Measurements from ENCODE around the gene PCYT1B.
"Not testable (repeated sequence)": the region's sequence is repeated elsewhere in the genome, so short reads cannot be mapped to it uniquely, and the experiment has no call there.

The PCYT1B gene

GRCh38 chrX:24646006-24646405 is 1.1 kb downstream of the PCYT1B start:
- no peak for DNase-seq (ENCODE audit: low spot score)

- no peak for DNase-seq (ENCODE audit: low spot score)
Observed at GRCh38 chrX:24643116-24643515, 4.0 kb downstream of the PCYT1B start.

- no peak for DNase-seq (ENCODE audit: low spot score)
Observed at GRCh38 chrX:24629701-24630100, 17.4 kb downstream of the PCYT1B start.

GRCh38 chrX:24619647-24620046 is 27.5 kb downstream of the PCYT1B start:
- no peak for DNase-seq (ENCODE audit: low spot score)

GRCh38 chrX:24610516-24610915 is 36.6 kb downstream of the PCYT1B start:
- DNase-seq (ENCODE audit: low spot score) = no peak

GRCh38 chrX:24607616-24608015 is 39.5 kb downstream of the PCYT1B start:
- DNase-seq (ENCODE audit: low spot score) = peak; percentile 3

- not testable (repeated sequence) for DNase-seq (ENCODE audit: low spot score)
Observed at GRCh38 chrX:24605941-24606340, 41.2 kb downstream of the PCYT1B start.

- no peak for DNase-seq (ENCODE audit: low spot score)
Observed at GRCh38 chrX:24603191-24603590, 44.0 kb downstream of the PCYT1B start.

GRCh38 chrX:24601858-24602257 is 45.3 kb downstream of the PCYT1B start:
- DNase-seq (ENCODE audit: low spot score) = no peak

- no peak for DNase-seq (ENCODE audit: low spot score)
Observed at GRCh38 chrX:24594501-24594900, 52.6 kb downstream of the PCYT1B start.

- no peak for DNase-seq (ENCODE audit: low spot score)
Observed at GRCh38 chrX:24590111-24590510, 57.0 kb downstream of the PCYT1B start.

- no peak for DNase-seq (ENCODE audit: low spot score)
Observed at GRCh38 chrX:24577091-24577490, 70.1 kb downstream of the PCYT1B start.

GRCh38 chrX:24575496-24575895 is 71.7 kb downstream of the PCYT1B start:
- DNase-seq (ENCODE audit: low spot score) = no peak

- no peak for DNase-seq (ENCODE audit: low spot score)
Observed at GRCh38 chrX:24574743-24575142, 72.4 kb downstream of the PCYT1B start.

- DNase-seq (ENCODE audit: low spot score) = no peak
Observed at GRCh38 chrX:24567169-24567568, 80.0 kb downstream of the PCYT1B start.

GRCh38 chrX:24566240-24566639 is 80.9 kb downstream of the PCYT1B start:
- DNase-seq (ENCODE audit: low spot score) = no peak

- no peak for DNase-seq (ENCODE audit: low spot score)
Observed at GRCh38 chrX:24563291-24564010, 83.7 kb downstream of the PCYT1B start.

GRCh38 chrX:24561121-24561520 is 86.0 kb downstream of the PCYT1B start:
- peak; percentile 8 for DNase-seq (ENCODE audit: low spot score)

GRCh38 chrX:24553011-24553410 is 94.1 kb downstream of the PCYT1B start:
- no peak for DNase-seq (ENCODE audit: low spot score)

GRCh38 chrX:24550166-24550565 is 97.0 kb downstream of the PCYT1B start:
- no peak for DNase-seq (ENCODE audit: low spot score)

- DNase-seq (ENCODE audit: low spot score) = no peak
Observed at GRCh38 chrX:24547961-24548360, 99.2 kb downstream of the PCYT1B start.

GRCh38 chrX:24542756-24543155 is 104.4 kb downstream of the PCYT1B start:
- DNase-seq (ENCODE audit: low spot score) = no peak

GRCh38 chrX:24536551-24536950 is 110.6 kb downstream of the PCYT1B start:
- DNase-seq (ENCODE audit: low spot score) = no peak

- no peak for DNase-seq (ENCODE audit: low spot score)
Observed at GRCh38 chrX:24528605-24529004, 118.5 kb downstream of the PCYT1B start.
